GM12865 (cell line): ENCODE results near the gene CCL4.
"Not testable (repeated sequence)": the region's sequence is repeated elsewhere in the genome, so short reads cannot be mapped to it uniquely, and the experiment has no call there.

Experiments used
- DNase-seq: peaks from one replicate; pipeline ENCODE4 v3.0.0; 2010; ENCODE audit warnings: low read depth
- H3K4me3 ChIP-seq: 2 replicates; pipeline ENCODE4 v1.5.1; 2011; ENCODE audit warnings: mild to moderate bottlenecking, low read depth, low read length, control low read depth
- TF ChIP-seq, protein P1 (sequence below): IDR thresholded peaks from 2 replicates; pipeline ENCODE4 v1.5.1; 2011; ENCODE audit warnings: low read length, control low read depth, low read depth, inconsistent platforms; ENCODE audit not compliant: insufficient read depth; ENCODE audit errors: missing control alignments

The CCL4 gene

DNA sequence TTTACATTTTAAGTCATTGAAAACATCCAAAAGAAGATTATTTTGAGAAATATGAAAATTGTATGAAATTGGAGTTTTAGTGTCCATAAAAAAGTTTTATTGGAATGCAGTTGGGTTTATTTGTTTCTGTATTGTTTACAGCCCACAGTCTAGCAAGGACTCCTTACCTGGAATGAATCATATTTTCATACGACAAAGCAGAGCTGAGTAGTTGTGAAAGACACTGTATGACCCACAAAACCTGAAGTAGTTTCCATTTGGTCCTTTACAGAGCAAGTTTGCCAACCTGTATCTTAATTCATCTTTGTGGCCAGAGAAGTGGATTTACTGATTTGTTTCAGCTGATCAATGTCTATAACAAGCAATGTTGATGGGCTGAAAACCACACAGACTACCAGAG lies 29.3 kb upstream of the CCL4 start:
- TF ChIP-seq, protein P1, sequence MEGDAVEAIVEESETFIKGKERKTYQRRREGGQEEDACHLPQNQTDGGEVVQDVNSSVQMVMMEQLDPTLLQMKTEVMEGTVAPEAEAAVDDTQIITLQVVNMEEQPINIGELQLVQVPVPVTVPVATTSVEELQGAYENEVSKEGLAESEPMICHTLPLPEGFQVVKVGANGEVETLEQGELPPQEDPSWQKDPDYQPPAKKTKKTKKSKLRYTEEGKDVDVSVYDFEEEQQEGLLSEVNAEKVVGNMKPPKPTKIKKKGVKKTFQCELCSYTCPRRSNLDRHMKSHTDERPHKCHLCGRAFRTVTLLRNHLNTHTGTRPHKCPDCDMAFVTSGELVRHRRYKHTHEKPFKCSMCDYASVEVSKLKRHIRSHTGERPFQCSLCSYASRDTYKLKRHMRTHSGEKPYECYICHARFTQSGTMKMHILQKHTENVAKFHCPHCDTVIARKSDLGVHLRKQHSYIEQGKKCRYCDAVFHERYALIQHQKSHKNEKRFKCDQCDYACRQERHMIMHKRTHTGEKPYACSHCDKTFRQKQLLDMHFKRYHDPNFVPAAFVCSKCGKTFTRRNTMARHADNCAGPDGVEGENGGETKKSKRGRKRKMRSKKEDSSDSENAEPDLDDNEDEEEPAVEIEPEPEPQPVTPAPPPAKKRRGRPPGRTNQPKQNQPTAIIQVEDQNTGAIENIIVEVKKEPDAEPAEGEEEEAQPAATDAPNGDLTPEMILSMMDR: no peak
- DNase-seq: peak; percentile 70
- H3K4me3 ChIP-seq: no peak overlapping the region

DNA sequence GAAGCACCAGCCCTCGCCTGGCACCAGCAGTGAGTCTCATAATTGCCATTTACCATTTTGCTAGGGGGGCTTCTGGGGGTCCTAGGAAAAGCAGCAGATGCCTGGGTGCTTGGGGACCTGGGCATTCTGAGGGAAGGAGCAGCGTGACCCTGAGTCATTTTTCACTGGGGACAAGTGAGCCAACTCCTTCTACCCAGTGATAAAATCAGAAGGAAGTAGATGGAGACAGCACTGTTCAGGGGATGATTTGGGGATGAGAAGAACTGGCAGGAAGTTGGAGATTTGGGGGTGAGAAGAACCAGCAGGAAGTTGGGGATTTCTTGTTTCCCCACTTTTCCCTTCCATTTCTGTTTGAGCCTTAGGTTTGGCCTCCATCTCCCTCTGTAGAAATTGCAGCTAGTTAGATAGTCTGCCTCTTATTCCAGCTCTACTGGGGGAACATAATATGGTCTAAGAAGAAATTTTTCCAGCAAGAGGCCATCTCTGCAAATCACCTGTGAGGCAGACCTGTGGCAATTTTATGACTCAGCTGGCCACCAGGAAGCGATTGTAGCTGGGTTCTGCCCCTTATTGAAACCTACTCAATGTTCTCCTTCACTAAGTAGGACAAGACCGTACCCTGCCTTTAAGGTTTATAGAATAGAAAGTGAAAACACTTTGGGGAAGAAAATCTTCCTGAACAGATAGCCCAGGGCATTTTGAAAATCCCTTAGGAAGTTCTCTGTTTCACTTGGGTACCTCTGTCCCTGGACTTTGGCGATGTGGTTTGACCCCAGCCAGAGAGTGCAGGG lies 21.8 kb upstream of the CCL4 start:
- DNase-seq: peak; percentile 77
- H3K4me3 ChIP-seq: peak overlapping the region; percentile 22

DNA sequence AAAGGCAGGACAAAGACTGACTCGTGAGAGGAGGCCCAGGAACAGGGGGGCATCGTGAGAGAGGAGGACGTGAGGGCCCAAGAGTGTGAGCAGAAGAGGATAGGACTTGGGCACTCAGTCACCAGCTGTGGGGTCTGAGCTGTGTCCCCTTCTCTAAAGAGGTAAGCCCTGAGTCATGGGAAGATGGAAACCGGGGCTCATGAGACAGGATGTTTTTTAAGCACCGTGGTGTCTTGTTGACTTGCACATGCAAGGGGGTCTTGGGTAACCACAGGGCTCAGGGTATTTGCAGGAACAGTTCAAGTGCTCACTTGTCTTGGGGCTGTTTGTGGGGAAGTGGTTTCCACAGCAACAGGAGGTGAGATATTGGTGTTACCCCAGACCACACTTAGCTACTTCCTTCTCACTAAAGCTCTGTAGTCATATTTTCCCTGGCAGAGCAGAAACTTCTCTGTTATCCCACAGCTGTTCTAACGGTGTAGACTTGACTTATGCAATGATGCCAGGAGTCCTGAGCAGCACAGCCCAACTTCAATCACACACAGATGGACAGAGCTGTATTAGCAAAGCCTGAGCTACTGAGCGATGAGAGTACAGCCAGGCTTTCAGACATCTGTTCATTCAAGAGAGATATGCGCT lies 21.0 kb upstream of the CCL4 start:
- peak; percentile 90 for DNase-seq
- H3K4me3 ChIP-seq: peak overlapping the region; percentile 22

DNA sequence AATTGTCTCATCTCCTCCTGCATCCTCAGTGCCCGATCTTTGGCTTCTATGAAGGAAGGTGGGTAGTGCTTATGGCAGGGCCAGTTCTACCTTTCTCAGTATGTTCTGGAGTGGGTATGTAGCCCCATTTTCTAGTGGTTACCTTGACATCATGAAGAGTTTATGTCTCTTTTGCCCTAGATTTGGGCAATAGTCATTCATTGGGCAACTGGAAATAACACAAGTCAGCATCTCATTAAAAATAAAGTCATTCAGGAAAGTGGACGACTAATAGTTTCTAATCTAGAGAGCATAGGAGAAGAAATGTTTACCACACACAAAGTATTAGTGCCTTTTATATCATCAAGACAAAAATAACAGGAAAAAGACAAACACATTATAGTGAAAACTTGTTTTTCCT lies 19.9 kb upstream of the CCL4 start:
- not testable (repeated sequence) for DNase-seq, H3K4me3 ChIP-seq

GRCh38 chr17:36085765-36086164 lies 17.9 kb upstream of the CCL4 start:
- TF ChIP-seq, protein P1: no peak
- H3K4me3 ChIP-seq: no peak overlapping the region
- peak; percentile 19 for DNase-seq

GRCh38 chr17:36086791-36087190 lies 16.8 kb upstream of the CCL4 start:
- TF ChIP-seq, protein P1: no peak
- no peak for DNase-seq
- H3K4me3 ChIP-seq: no peak overlapping the region

- not testable (repeated sequence) for DNase-seq, H3K4me3 ChIP-seq
Measured at GRCh38 chr17:36087471-36087870, 16.2 kb upstream of the CCL4 start.

DNA sequence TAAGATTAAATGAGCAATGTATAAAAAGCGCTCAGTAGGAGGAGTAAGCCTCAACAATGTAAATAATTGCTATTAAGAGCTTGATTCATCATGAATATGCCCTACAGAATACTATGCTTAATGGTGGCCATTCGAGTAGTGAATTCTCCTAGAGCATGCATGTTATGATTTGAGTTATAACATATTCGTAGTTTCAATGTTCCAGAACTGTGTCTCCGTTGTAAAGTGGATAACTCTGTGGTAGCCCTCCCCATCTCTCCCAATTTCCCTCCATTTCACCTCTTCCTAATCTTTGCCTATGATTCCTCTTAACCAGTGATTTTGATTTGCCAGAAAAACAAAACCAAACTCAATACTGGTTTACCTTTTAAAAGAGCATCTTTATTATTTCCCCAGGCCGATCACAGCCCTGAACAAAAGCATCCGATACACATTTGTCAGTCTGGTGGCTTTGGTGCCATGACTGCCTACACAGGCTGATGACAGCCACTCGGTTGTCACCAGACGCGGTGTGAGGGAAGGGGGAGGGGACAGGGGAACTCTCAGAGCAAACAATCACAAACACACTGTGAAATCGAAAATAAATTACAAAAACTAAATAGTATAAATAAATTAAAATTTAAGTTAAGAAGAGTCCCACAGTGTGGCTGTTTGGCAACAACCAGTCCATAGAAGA lies 15.6 kb upstream of the CCL4 start:
- not testable (repeated sequence) for DNase-seq
- peak overlapping the region; percentile 55 for H3K4me3 ChIP-seq

DNA sequence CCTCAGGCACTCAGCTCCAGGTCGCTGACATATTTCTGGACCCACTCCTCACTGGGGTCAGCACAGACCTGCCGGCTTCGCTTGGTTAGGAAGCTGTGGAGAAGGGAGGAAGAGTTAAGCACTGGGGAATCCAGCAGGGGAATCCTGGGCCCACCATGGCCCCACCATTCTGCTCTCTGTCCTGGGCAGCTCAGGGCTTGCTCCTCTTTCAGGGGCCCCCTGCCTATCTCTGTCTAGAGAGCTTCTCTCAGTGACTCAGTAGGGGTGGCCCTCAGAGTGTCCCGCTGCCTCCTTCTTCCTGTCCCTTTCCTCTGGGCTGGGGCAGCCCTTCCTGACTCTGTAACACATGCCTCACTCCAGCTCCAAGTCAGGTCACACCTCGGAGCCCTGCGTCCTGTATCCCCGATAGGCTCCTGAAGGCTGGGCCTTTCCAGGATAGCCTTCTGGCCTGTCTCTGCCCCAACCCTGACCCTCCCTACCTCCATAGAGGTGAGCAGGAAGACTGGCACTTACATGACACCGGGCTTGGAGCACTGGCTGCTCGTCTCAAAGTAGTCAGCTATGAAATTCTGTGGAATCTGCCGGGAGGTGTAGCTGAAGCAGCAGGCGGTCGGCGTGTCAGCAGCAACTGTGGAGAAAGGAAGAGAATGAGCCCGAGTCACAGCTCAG lies 14.8 kb upstream of the CCL4 start:
- peak; percentile 29 for DNase-seq
- peak overlapping the region; percentile 55 for H3K4me3 ChIP-seq

More for the DNA sequence above, 14.8 kb upstream of the CCL4 start:
- TF ChIP-seq, protein P1: no peak
